Gastrocnemius medialis (tissue), 4 donors: Measurements from ENCODE around the gene PPFIA1. TPM values are rescaled to one million over a fixed set of nuclear protein-coding genes. Genes with fewer than 3 reads are reported as not detected.
"Not testable (repeated sequence)": the region's sequence is repeated elsewhere in the genome, so short reads cannot be mapped to it uniquely, and the experiment has no call there.

Source experiments
- ATAC-seq, 2 donors: fragments of 150-250 bp; one replicate each; pipeline ENCODE4 v1.9.1; 2016
- DNase-seq, 2 donors: peaks; one replicate each; pipeline ENCODE4 v3.0.0-alpha.2; 2019
- H3K27ac ChIP-seq, 4 donors: fragments of 200-600 bp; sonication (generic); 1 replicate in 1 of 4; 2 replicates in 3 of 4; pipeline ENCODE4 v1.5.1; 2016 to 2018; ENCODE audit warnings: mild to moderate bottlenecking in 2 of 4, moderate library complexity in 1 of 4
- H3K27me3 ChIP-seq, 3 donors: fragments of 200-600 bp; sonication (generic) in 2 of 3; 1 replicate in 1 of 3; 2 replicates in 2 of 3; pipeline versions ENCODE4 v1.5.1 to v1.6.0; 2016 to 2019; ENCODE audit warnings: mild to moderate bottlenecking in 1 of 3, moderate library complexity in 1 of 3
- H3K36me3 ChIP-seq, 2 donors: fragments of 200-600 bp; sonication (generic) in 1 of 2; one replicate each; pipeline ENCODE4 v1.5.1; 2017 to 2018
- H3K4me1 ChIP-seq, 2 donors: fragments of 200-600 bp; sonication (generic) in 1 of 2; one replicate each; pipeline ENCODE4 v1.5.1; 2016 to 2017; ENCODE audit warnings: mild to moderate bottlenecking in 2 of 2
- H3K4me3 ChIP-seq, 4 donors: fragments of 200-600 bp; sonication (generic) in 3 of 4; 1 replicate in 1 of 4; 2 replicates in 3 of 4; pipeline ENCODE4 v1.5.1; 2016 to 2019; ENCODE audit warnings: mild to moderate bottlenecking in 2 of 4
- H3K9me3 ChIP-seq, 3 donors: fragments of 200-600 bp; sonication (generic) in 2 of 3; 1 replicate in 1 of 3; 2 replicates in 2 of 3; pipeline ENCODE4 v1.5.1; 2016 to 2019
- CTCF ChIP-seq, 5 experiments: fragments of 450-650 bp in 3 of 5; fragments of 200-600 bp in 2 of 5; sonication (generic) in 2 of 5; IDR thresholded peaks in 4 of 5; conservative IDR thresholded peaks in 1 of 5; 1 replicate in 4 of 5; 2 replicates in 1 of 5; pipeline ENCODE4 v1.5.1; 2016 to 2019; ENCODE audit warnings: antibody characterized with exemption in 5 of 5, mild to moderate bottlenecking in 3 of 5, moderate library complexity in 3 of 5
- POLR2A ChIP-seq, 2 donors: fragments of 450-650 bp; IDR thresholded peaks; one replicate each; pipeline ENCODE4 v1.6.1; 2017; ENCODE audit warnings: antibody characterized with exemption in 2 of 2, mild to moderate bottlenecking in 2 of 2, moderate library complexity in 2 of 2
- in situ Hi-C, 4 donors: fragments of 200-750 bp; cut with MboI; loops; one replicate each; pipeline versions ENCODE4 v1.15.0 to v1.8.0; 2017; ENCODE audit warnings: low sequenced_read_pairs in 4 of 4
- intact Hi-C: fragments of 100-400 bp; cut with DNase I; formaldehyde crosslinking; loops from one replicate; pipeline ENCODE4 v1.15.1; 2023; ENCODE audit warnings: low total_unique reads
- total RNA-seq, 4 donors: library from RNA; depleted of rRNA; stranded (reverse); fragments of >200 nt; gene quantifications; one replicate each; pipeline versions ENCODE4 v1.1.0 to v1.2.3, GENCODE V29; 2016

PPFIA1 gene
- total RNA-seq, 4 donors from 2014 or later = 36.3 to 90.6 (median 46.0) TPM

- intact Hi-C loops = no loop called here
- no peaks in the 10 kb centered on the region for H3K9me3 ChIP-seq
- H3K4me3 ChIP-seq = no peak overlapping the region
- in situ Hi-C loops = no loop called here
- H3K27ac ChIP-seq = no peak overlapping the region
- peaks cover 0 to 3% of the 10 kb centered on the region in 2 donors for H3K4me1 ChIP-seq
- no peak for DNase-seq
- no peak for TF ChIP-seq POLR2A (IDR thresholded peaks at IDR 0.05)
- peaks cover 0 to 32% of the 10 kb centered on the region in 2 donors for H3K36me3 ChIP-seq
- ATAC-seq = no peak
- H3K27me3 ChIP-seq = no peaks in the 10 kb centered on the region
Observed at GRCh38 chr11:70288721-70289120, 18.2 kb downstream of the PPFIA1 start.

- Histone ChIP-seq H3K4me1 (peaks cover 0 to 3% of the 10 kb centered on the region in 2 donors), H3K36me3 (peaks cover 0 to 30% of the 10 kb centered on the region in 2 donors), H3K27me3 (no peaks in the 10 kb centered on the region), H3K9me3 (no peaks in the 10 kb centered on the region), H3K27ac (no peak overlapping the region), H3K4me3 (no peak overlapping the region)
- intact Hi-C loops = no loop called here
- no peak for ATAC-seq
- TF ChIP-seq CTCF (IDR thresholded peaks at IDR 0.05 in 4 of 5, conservative IDR thresholded peaks at IDR 0.05 in 1 of 5) (no peak), POLR2A (IDR thresholded peaks at IDR 0.05) (no peak)
- in situ Hi-C loops = no loop called here
- DNase-seq = no peak
Observed at GRCh38 chr11:70289582-70289981, 19.1 kb downstream of the PPFIA1 start.

- ATAC-seq = no peak
Observed at GRCh38 chr11:70290361-70291065, 20.0 kb downstream of the PPFIA1 start.

GRCh38 chr11:70292166-70292565, 21.7 kb downstream of the PPFIA1 start:
- no peak for TF ChIP-seq POLR2A (IDR thresholded peaks at IDR 0.05)
- TF ChIP-seq CTCF (IDR thresholded peaks at IDR 0.05 in 4 of 5, conservative IDR thresholded peaks at IDR 0.05 in 1 of 5) = no peak
- in situ Hi-C loops = no loop called here

More at GRCh38 chr11:70290361-70291065, 20.0 kb downstream of the PPFIA1 start:
- intact Hi-C loops (no loop called here), in situ Hi-C loops (no loop called here)
- H3K4me1 ChIP-seq = peaks cover 0 to 3% of the 10 kb centered on the region in 2 donors
- H3K27ac ChIP-seq = no peak overlapping the region
- no peak overlapping the region for H3K4me3 ChIP-seq
- DNase-seq = no peak
- TF ChIP-seq CTCF (IDR thresholded peaks at IDR 0.05 in 4 of 5, conservative IDR thresholded peaks at IDR 0.05 in 1 of 5) = no peak
- TF ChIP-seq POLR2A (IDR thresholded peaks at IDR 0.05) = no peak
- H3K27me3 ChIP-seq = no peaks in the 10 kb centered on the region
- H3K36me3 ChIP-seq = peaks cover 0 to 21% of the 10 kb centered on the region in 2 donors
- no peaks in the 10 kb centered on the region for H3K9me3 ChIP-seq

GRCh38 chr11:70292863-70293262, 22.4 kb downstream of the PPFIA1 start:
- ATAC-seq (no peak), DNase-seq (no peak)
- Histone ChIP-seq H3K4me1 (peaks cover 0 to 3% of the 10 kb centered on the region in 2 donors), H3K36me3 (peaks cover 0 to 12% of the 10 kb centered on the region in 2 donors), H3K27me3 (no peaks in the 10 kb centered on the region), H3K4me3 (no peak overlapping the region), H3K9me3 (no peaks in the 10 kb centered on the region), H3K27ac (no peak overlapping the region)
- intact Hi-C loops = no loop called here
- in situ Hi-C loops = no loop called here
- TF ChIP-seq CTCF (IDR thresholded peaks at IDR 0.05 in 4 of 5, conservative IDR thresholded peaks at IDR 0.05 in 1 of 5) (no peak), POLR2A (IDR thresholded peaks at IDR 0.05) (no peak)

More at GRCh38 chr11:70292166-70292565, 21.7 kb downstream of the PPFIA1 start:
- H3K27me3 ChIP-seq = no peaks in the 10 kb centered on the region
- H3K27ac ChIP-seq = no peak overlapping the region
- intact Hi-C loops = no loop called here
- H3K36me3 ChIP-seq = peaks cover 0 to 12% of the 10 kb centered on the region in 2 donors
- H3K9me3 ChIP-seq = no peaks in the 10 kb centered on the region
- peaks cover 0 to 3% of the 10 kb centered on the region in 2 donors for H3K4me1 ChIP-seq
- ATAC-seq (no peak), DNase-seq (no peak)
- no peak overlapping the region for H3K4me3 ChIP-seq

- ATAC-seq, in situ Hi-C loops, H3K9me3 ChIP-seq, H3K4me1 ChIP-seq, DNase-seq, H3K27ac ChIP-seq, H3K27me3 ChIP-seq, intact Hi-C loops, H3K4me3 ChIP-seq: not testable (repeated sequence)
- H3K36me3 ChIP-seq = peaks cover 0 to 12% of the 10 kb centered on the region in 2 donors
Observed at GRCh38 chr11:70295166-70295565, 24.7 kb downstream of the PPFIA1 start.
